GM12891 (cell line): Measurements from ENCODE around the gene UNC5C.

Experiments
- DNase-seq: peaks from one replicate; pipeline ENCODE4 v3.0.0; 2011; ENCODE audit warnings: low spot score; ENCODE audit not compliant: insufficient read length
- FAIRE-seq: peaks from 2 replicates; lab custom pipeline; 2011; peaks lifted over from hg19 to GRCh38; lab: Jason Lieb, UNC
- PAX5 ChIP-seq: IDR thresholded peaks from 2 replicates; pipeline ENCODE4 v1.6.1; 2011; ENCODE audit warnings: low read length, moderate library complexity, mild to moderate bottlenecking; ENCODE audit not compliant: insufficient read depth, severe bottlenecking
- POLR2A ChIP-seq: IDR thresholded peaks from 2 replicates; pipeline ENCODE4 v1.6.1; 2011; ENCODE audit warnings: low read depth, low read length, control low read depth
- POLR2AphosphoS5 ChIP-seq: IDR thresholded peaks from 2 replicates; pipeline ENCODE4 v1.6.1; 2011; ENCODE audit warnings: low read depth, low read length, control low read depth
- POU2F2 ChIP-seq: IDR thresholded peaks from 2 replicates; pipeline ENCODE4 v1.6.1; 2011; ENCODE audit warnings: low read depth, mild to moderate bottlenecking, control low read depth, low read length, moderate library complexity
- SPI1 ChIP-seq: IDR thresholded peaks from 2 replicates; pipeline ENCODE4 v1.6.1; 2011; ENCODE audit warnings: low read depth, low read length, control low read depth
- TAF1 ChIP-seq: IDR thresholded peaks from 2 replicates; pipeline ENCODE4 v1.6.1; 2011; ENCODE audit warnings: low read depth, low read length, control low read depth

The UNC5C gene

DNA sequence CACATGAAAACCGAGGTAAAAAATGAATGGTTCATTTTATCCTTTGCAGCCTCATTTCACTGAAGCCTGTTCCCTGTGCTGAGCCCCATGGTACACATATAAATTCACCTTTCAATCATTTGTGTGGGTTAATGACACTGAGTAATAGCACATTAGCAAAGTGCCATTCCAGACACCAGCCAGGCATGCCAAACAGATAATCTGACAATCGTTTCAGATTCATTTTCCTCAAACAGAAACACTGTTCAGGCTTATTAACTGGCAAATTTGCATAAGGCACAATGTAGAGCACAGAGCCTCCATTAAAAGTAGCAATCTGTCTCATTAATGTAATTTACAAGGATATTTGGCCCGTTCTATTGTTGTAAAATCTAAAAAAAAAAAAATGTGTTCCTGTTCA is 76.2 kb downstream of the UNC5C start:
- DNase-seq, result no peak
- FAIRE-seq, result no peak
- TF ChIP-seq PAX5 (no peak), POLR2A (no peak), POU2F2 (no peak)

DNA sequence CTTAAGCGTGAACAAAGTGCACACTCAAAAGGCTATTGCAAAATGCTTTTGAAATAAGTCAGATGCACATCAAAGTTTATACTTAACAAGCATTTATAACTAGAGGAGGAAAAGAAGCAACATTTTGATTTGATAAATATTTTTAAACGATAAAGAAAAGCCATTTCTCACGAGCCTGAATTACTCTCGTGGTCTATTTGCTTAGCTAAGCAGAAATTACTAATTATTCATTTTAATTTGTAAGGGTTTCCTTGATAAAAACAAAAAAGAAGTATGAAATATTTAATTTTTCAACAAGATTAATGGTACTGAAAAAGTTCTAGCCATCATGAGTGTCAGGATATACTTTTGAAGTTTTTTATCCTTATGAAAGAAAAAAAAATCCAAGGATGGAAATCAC is 78.2 kb downstream of the UNC5C start:
- DNase-seq (no peak), FAIRE-seq (no peak)
- TF ChIP-seq POLR2A (no peak), SPI1 (no peak), POU2F2 (no peak), PAX5 (no peak), TAF1 (no peak), POLR2AphosphoS5 (no peak)

DNA sequence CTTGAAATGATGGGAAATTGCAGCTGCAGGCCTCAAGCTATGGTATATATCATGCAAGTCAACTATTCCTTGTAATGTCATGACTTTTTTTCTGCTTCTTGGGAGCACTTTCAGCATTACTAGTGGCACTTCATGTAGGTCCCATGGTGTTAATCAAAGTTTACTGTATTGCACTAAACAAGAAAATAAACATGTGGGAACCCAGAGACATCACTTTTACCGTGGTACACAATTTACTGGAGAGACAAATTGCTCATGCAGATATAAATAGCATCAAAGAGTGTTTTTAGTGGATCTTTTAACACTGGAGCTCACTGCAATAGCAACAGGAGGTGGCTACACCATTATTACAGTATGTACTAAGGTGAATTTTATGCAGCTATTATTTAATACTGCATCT is 79.2 kb downstream of the UNC5C start:
- DNase-seq (no peak), FAIRE-seq (no peak)
- no peak for TF ChIP-seq POLR2AphosphoS5
- TF ChIP-seq SPI1, result no peak
- no peak for TF ChIP-seq PAX5
- no peak for TF ChIP-seq TAF1
- TF ChIP-seq POU2F2, result no peak
- TF ChIP-seq POLR2A, result no peak

DNA sequence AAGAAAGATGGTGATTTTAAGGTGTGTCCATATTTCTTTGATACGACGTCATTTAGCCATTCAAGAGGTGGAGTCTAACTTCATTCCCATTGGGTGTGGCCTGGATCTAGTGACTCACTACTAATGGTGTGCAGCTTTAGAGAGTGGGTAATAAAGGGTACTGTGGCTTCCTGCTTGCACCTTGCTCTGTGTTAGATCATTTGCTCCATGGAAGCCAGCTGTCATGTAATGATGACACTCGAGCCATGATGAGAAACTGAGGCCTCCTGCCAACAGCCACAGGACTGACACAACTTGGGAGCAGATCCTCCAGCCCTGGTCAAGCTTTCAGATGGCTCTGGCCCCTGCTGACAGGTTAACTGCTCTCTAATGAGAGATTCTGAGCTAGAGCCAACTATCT is 82.0 kb downstream of the UNC5C start:
- no peak for FAIRE-seq
- DNase-seq, result no peak
- TF ChIP-seq PAX5, result no peak
- TF ChIP-seq SPI1, result no peak
- no peak for TF ChIP-seq POLR2AphosphoS5
- TF ChIP-seq POU2F2, result no peak
- TF ChIP-seq POLR2A, result no peak
- no peak for TF ChIP-seq TAF1

DNA sequence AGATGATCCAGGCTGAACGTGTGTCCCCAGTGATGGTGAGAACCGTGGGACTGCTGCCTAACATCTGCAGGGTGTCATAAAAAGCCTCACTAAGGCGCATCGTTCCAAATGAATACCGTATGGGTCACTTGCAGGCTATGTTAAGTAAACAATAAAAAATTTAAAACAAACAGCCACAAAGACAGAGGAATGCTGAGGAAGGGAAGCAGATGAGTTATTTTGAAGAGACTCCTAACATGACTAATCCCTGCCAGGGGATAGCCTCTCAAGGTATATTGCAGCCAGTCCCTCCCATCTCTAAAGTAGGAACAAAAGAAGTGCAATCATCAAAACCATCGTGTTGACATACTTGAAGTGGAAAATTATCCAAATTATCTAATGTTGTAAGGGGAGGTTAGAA is 83.8 kb downstream of the UNC5C start:
- FAIRE-seq (no peak), DNase-seq (no peak)
- TF ChIP-seq POLR2A (no peak), TAF1 (no peak), POLR2AphosphoS5 (no peak), SPI1 (no peak), POU2F2 (no peak), PAX5 (no peak)

DNA sequence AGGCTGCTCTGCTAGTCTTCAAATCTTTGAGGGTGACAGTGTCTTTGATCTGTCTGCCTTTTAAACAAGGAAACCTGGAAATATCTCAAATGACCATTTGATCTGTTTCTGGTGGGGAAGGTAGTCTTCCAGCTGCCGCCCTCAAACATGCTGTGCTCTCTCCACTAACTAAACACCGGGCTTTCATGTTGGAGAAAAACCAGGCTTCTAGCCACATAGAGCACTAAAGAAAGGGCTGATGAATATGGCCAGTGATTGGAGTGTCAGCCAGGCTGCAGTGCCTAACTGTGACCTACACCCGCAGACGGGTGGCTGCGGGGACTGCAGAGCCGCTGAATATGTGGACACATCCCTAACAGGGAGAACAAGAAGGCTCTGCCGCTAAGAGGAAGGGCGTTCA is 85.9 kb downstream of the UNC5C start:
- FAIRE-seq (no peak), DNase-seq (no peak)
- no peak for TF ChIP-seq POLR2AphosphoS5
- no peak for TF ChIP-seq POLR2A
- TF ChIP-seq POU2F2, result no peak
- no peak for TF ChIP-seq TAF1
- TF ChIP-seq PAX5, result no peak
- no peak for TF ChIP-seq SPI1

DNA sequence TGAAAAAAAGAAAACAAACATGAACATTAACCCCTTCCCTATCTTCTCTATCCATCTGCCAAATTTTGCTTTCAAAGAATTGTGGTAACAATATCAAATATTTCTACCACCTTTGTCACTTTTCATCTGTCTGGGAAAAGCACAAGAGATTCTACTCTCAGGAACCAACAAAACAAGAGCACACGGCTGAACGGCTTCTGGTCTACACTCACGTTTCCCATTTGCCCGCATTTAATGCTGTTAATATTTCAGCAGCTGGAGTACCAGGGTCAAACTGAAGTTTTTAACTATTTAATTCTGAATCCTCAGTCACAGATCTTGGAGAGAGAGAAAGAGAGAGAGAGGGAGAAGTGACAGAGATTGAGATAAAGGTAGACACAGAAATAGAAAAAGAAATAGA is 91.4 kb downstream of the UNC5C start:
- no peak for FAIRE-seq
- TF ChIP-seq POLR2A, result no peak
- TF ChIP-seq TAF1, result no peak
- no peak for TF ChIP-seq POU2F2
- no peak for TF ChIP-seq PAX5
- no peak for TF ChIP-seq POLR2AphosphoS5
- TF ChIP-seq SPI1, result no peak

DNA sequence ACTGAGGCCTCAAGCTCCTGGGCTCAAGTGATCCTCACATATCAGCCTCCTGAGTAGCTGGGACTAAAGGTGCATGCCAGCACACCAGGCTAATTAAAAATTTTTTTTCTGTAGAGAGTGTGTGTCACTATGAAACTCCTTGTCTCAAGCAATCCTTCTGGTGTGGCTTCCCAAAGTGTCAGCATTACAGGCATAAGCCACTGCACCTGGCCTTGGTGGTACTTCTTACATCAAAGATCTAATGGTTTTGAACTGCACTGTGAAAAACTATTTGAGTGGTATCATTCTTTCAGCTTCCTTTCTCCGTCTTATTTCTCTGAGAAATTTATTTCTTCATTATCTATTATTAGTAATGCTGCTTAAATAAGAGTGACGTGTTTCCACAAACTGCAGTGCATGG is 98.5 kb downstream of the UNC5C start:
- no peak for DNase-seq
- no peak for TF ChIP-seq POLR2A
- no peak for TF ChIP-seq SPI1
- TF ChIP-seq TAF1, result no peak
- TF ChIP-seq POU2F2, result no peak
- no peak for TF ChIP-seq POLR2AphosphoS5
- no peak for TF ChIP-seq PAX5
- FAIRE-seq, result no peak

More for the DNA sequence above, 91.4 kb downstream of the UNC5C start:
- DNase-seq, result no peak

DNA sequence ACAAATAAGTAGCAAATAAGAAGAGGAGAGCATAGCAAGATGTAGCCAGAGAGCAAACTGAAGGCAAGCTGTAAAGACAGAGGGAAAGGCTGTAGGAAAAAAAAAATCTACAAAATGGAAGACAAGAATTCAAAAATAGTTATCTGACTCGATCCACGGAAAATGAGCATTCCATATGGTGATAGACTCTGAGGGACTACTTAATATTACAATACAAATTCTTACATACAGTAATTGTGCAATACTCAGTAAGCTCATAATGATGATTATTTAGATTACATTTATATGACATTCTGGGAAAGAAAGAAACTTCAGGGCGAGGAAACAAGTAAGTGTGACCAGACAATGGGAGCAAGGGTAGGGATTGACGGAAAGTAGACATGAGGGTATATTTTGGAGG is 102.6 kb downstream of the UNC5C start:
- no peak for DNase-seq
- TF ChIP-seq PAX5, result no peak
- TF ChIP-seq POU2F2, result no peak
- no peak for TF ChIP-seq POLR2AphosphoS5
- no peak for TF ChIP-seq TAF1
- no peak for TF ChIP-seq SPI1
- no peak for TF ChIP-seq POLR2A
- FAIRE-seq, result no peak

DNA sequence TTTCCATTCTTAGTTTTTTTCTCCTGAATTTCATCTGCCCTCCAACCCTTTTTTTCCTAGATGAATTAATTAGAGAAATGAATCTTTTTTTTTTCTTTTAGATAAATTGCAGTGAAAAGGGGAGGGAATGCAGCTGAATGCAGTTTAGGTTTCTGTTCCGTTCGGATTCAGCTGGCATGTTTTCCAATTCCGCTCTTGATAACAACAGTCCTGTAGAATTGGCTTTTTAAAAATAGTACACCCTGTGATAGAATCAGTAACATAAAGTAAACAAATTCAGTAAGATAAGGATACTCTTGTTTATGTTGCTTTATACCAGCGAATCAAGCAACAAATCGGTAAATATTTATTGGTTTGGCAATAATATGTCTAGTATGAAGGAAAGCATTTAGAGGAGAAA is 103.5 kb downstream of the UNC5C start:
- no peak for DNase-seq
- TF ChIP-seq POU2F2 (no peak), SPI1 (no peak), TAF1 (no peak), PAX5 (no peak), POLR2A (no peak), POLR2AphosphoS5 (no peak)
- no peak for FAIRE-seq
